CD14-positive monocyte (primary cell): ENCODE data around the gene DYNC1LI2. TPM values are rescaled to one million over a fixed set of nuclear protein-coding genes. Genes with fewer than 3 reads are reported as not detected.
"Not testable (repeated sequence)": the region's sequence is repeated elsewhere in the genome, so short reads cannot be mapped to it uniquely, and the experiment has no call there.

ENCODE experiments used
- DNase-seq, 3 donors: peaks; one replicate each; pipeline ENCODE4 v3.0.0-alpha.2; 2011 to 2022
- H2AFZ ChIP-seq: 2 replicates; pipeline ENCODE4 v1.6.0; 2012; ENCODE audit warnings: mild to moderate bottlenecking, low read depth, low read length, inconsistent platforms; ENCODE audit not compliant: insufficient read depth, poor library complexity, severe bottlenecking
- H3K27ac ChIP-seq, 2 donors: 1 replicate in 1 of 2; 2 replicates in 1 of 2; pipeline ENCODE4 v1.5.1; 2012 to 2013; ENCODE audit warnings: low read length in 2 of 2, control low read depth in 1 of 2, inconsistent platforms in 1 of 2, low read depth in 1 of 2, mild to moderate bottlenecking in 1 of 2
- H3K27me3 ChIP-seq, 2 donors: one replicate each; pipeline versions ENCODE4 v1.6.0 to v1.6.1; 2011 to 2013; ENCODE audit warnings: low read length in 2 of 2; ENCODE audit not compliant: control insufficient read depth in 2 of 2, insufficient read depth in 2 of 2
- H3K36me3 ChIP-seq, 2 donors: replicated peaks in 1 of 2; 1 replicate in 1 of 2; 2 replicates in 1 of 2; pipeline versions ENCODE4 v1.5.1 to v1.6.1; 2012 to 2013; ENCODE audit warnings: low read length in 2 of 2, control low read depth in 1 of 2, inconsistent platforms in 1 of 2, mild to moderate bottlenecking in 1 of 2; ENCODE audit not compliant: insufficient read depth in 2 of 2, control insufficient read depth in 1 of 2
- H3K4me1 ChIP-seq, 2 donors: 1 replicate in 1 of 2; 2 replicates in 1 of 2; pipeline versions ENCODE4 v1.5.1 to v1.6.1; 2012 to 2013; ENCODE audit warnings: low read length in 2 of 2, control low read depth in 1 of 2, inconsistent platforms in 1 of 2, mild to moderate bottlenecking in 1 of 2, moderate library complexity in 1 of 2; ENCODE audit not compliant: insufficient read depth in 2 of 2, control insufficient read depth in 1 of 2
- H3K4me2 ChIP-seq: replicated peaks from 2 replicates; pipeline ENCODE3; 2012; ENCODE audit warnings: low read length, moderate library complexity, mild to moderate bottlenecking; ENCODE audit not compliant: poor library complexity, severe bottlenecking; ENCODE audit errors: extremely low read depth
- H3K4me3 ChIP-seq, 3 experiments: fragments of 200-600 bp in 1 of 3; sonication (generic) in 1 of 3; replicated peaks in 1 of 3; 1 replicate in 2 of 3; 2 replicates in 1 of 3; pipeline ENCODE4 v1.5.1; 2011 to 2013; ENCODE audit warnings: low read length in 3 of 3, mild to moderate bottlenecking in 3 of 3, control low read depth in 2 of 3, low read depth in 2 of 3, inconsistent platforms in 1 of 3, moderate library complexity in 1 of 3
- H3K79me2 ChIP-seq: 2 replicates; pipeline ENCODE4 v1.6.0; 2012; ENCODE audit warnings: mild to moderate bottlenecking, control low read depth, inconsistent platforms, low read length, moderate library complexity; ENCODE audit not compliant: insufficient read depth
- H3K9ac ChIP-seq: 2 replicates; pipeline ENCODE4 v1.6.0; 2017; ENCODE audit warnings: low read length, mild to moderate bottlenecking; ENCODE audit not compliant: insufficient read depth, poor library complexity, severe bottlenecking
- H3K9me3 ChIP-seq, 2 donors: replicated peaks in 1 of 2; 1 replicate in 1 of 2; 2 replicates in 1 of 2; pipeline versions ENCODE4 v1.5.1 to v1.6.1; 2012 to 2013; ENCODE audit warnings: low read length in 2 of 2, control low read depth in 1 of 2; ENCODE audit not compliant: control insufficient read depth in 1 of 2, insufficient read depth in 1 of 2
- H4K20me1 ChIP-seq: 2 replicates; pipeline ENCODE4 v1.6.0; 2012; ENCODE audit warnings: mild to moderate bottlenecking, low read length, control low read depth, moderate library complexity; ENCODE audit not compliant: insufficient read depth
- H3K27ac Mint-ChIP-seq, 7 donors: one replicate each; pipeline ENCODE4 v1.8.0; 2020; ENCODE audit warnings: mild to moderate bottlenecking in 7 of 7, mixed read lengths in 7 of 7, moderate library complexity in 6 of 7, inconsistent platforms in 2 of 7
- H3K27me3 Mint-ChIP-seq, 3 donors: one replicate each; pipeline ENCODE4 v1.8.0; 2021 to 2022; ENCODE audit warnings: low read depth in 3 of 3, mild to moderate bottlenecking in 3 of 3, mixed read lengths in 3 of 3, moderate library complexity in 3 of 3, inconsistent platforms in 1 of 3
- H3K36me3 Mint-ChIP-seq, 2 donors: one replicate each; pipeline ENCODE4 v1.8.0; 2020; ENCODE audit warnings: mixed read lengths in 2 of 2, inconsistent platforms in 1 of 2, mild to moderate bottlenecking in 1 of 2
- H3K4me1 Mint-ChIP-seq: one replicate; pipeline ENCODE4 v1.8.0; 2020; ENCODE audit warnings: mild to moderate bottlenecking, mixed read lengths
- H3K4me3 Mint-ChIP-seq, 2 donors: one replicate each; pipeline ENCODE4 v1.8.0; 2020; ENCODE audit warnings: mild to moderate bottlenecking in 2 of 2, mixed read lengths in 2 of 2, moderate library complexity in 1 of 2
- H3K9me3 Mint-ChIP-seq, 7 donors: one replicate each; pipeline ENCODE4 v1.8.0; 2020 to 2022; ENCODE audit warnings: mixed read lengths in 7 of 7, mild to moderate bottlenecking in 6 of 7, moderate library complexity in 6 of 7, inconsistent platforms in 2 of 7
- CTCF ChIP-seq: fragments of 200-600 bp; IDR thresholded peaks from one replicate; pipeline ENCODE4 v1.8.0; 2022; ENCODE audit warnings: antibody characterized with exemption, mild to moderate bottlenecking
- WGBS: methylation state at CpG from one replicate; pipeline ENCODE4 v1.1.5; 2013; ENCODE audit warnings: missing lambda C conversion rate; ENCODE audit not compliant: insufficient coverage; 5-methylcytosine and 5-hydroxymethylcytosine counted together
- intact Hi-C, 2 donors: fragments of 100-400 bp; cut with micrococcal nuclease; formaldehyde crosslinking; loops; one replicate each; pipeline versions ENCODE4 v1.15.0 to v1.15.1; 2023
- polyA plus RNA-seq, 3 donors: library from polyadenylated mRNA; depleted of rRNA in 1 of 3; unstranded in 2 of 3; stranded (reverse) in 1 of 3; fragments of 300-500 nt in 2 of 3; fragments of >200 nt in 1 of 3; fragmentation: Illumina TruSeq in 2 of 3; gene quantifications; 1 replicate in 2 of 3; 2 replicates in 1 of 3; pipeline ENCODE4 v1.2.3, GENCODE V29; 2012 to 2021

DYNC1LI2 gene
- polyA plus RNA-seq, 3 donors = 14.9 to 125 (median 23.9) TPM

- Mint-ChIP-seq H3K27ac (no peak overlapping the region), H3K4me3 (no peak overlapping the region), H3K4me1 (peaks cover 37% of the 10 kb centered on the region), H3K36me3 (peaks cover 10 to 23% of the 10 kb centered on the region in 2 donors), H3K27me3 (no peaks in the 10 kb centered on the region), H3K9me3 (peaks cover 0 to 5% (median 0%) of the 10 kb centered on the region in 7 donors)
- Histone ChIP-seq H3K4me1 (peaks cover 18 to 24% of the 10 kb centered on the region in 2 donors), H3K9me3 (no peaks in the 10 kb centered on the region), H3K9ac (no peak overlapping the region), H3K4me2 (no peak overlapping the region), H2AFZ (no peak overlapping the region), H3K79me2 (peaks cover 96% of the 10 kb centered on the region), H3K27ac (no peak overlapping the region), H3K4me3 (no peak overlapping the region), H4K20me1 (peaks cover 50% of the 10 kb centered on the region), H3K36me3 (no peaks in the 10 kb centered on the region), H3K27me3 (no peaks in the 10 kb centered on the region)
- intact Hi-C loops = no loop called here
- DNase-seq = no peak
- no peak for TF ChIP-seq CTCF
- no CpG with 5 or more reads among the region's 6 CpGs for WGBS
These were observed 62.1 kb downstream of the DYNC1LI2 start for GRCh38 chr16:66689282-66689681.

GRCh38 chr16:66687906-66688625 is 63.3 kb downstream of the DYNC1LI2 start:
- Histone ChIP-seq H3K27me3 (no peaks in the 10 kb centered on the region), H3K27ac (no peak overlapping the region), H3K9ac (no peak overlapping the region), H3K4me3 (no peak overlapping the region), H3K9me3 (no peaks in the 10 kb centered on the region), H2AFZ (no peak overlapping the region), H4K20me1 (peaks cover 56% of the 10 kb centered on the region), H3K79me2 (peaks cover 93% of the 10 kb centered on the region), H3K4me2 (no peak overlapping the region), H3K4me1 (peaks cover 6 to 12% of the 10 kb centered on the region in 2 donors), H3K36me3 (no peaks in the 10 kb centered on the region)
- no peak for TF ChIP-seq CTCF
- over 99% methylated on average over 9 of the region's 9 CpGs for WGBS
- intact Hi-C loops = no loop called here
- no peak overlapping the region for H3K4me3 Mint-ChIP-seq
- no peak overlapping the region for H3K27ac Mint-ChIP-seq
- H3K9me3 Mint-ChIP-seq = peaks cover 0 to 5% (median 0%) of the 10 kb centered on the region in 7 donors
- peaks cover 25% of the 10 kb centered on the region for H3K4me1 Mint-ChIP-seq
- peaks cover 10 to 22% of the 10 kb centered on the region in 2 donors for H3K36me3 Mint-ChIP-seq
- no peak for DNase-seq
- H3K27me3 Mint-ChIP-seq = no peaks in the 10 kb centered on the region

- Histone ChIP-seq H3K79me2 (peaks cover 84% of the 10 kb centered on the region), H4K20me1 (peaks cover 37% of the 10 kb centered on the region)
- intact Hi-C loops, H3K27ac ChIP-seq, H3K9me3 Mint-ChIP-seq, H3K27me3 Mint-ChIP-seq, DNase-seq, H3K4me1 ChIP-seq, H2AFZ ChIP-seq, H3K27me3 ChIP-seq, H3K4me3 ChIP-seq, H3K36me3 ChIP-seq, H3K9me3 ChIP-seq, H3K4me3 Mint-ChIP-seq, H3K4me2 ChIP-seq, H3K9ac ChIP-seq: not testable (repeated sequence)
- peak overlapping the region in 1 of 7 donors; percentile 13 for H3K27ac Mint-ChIP-seq
- H3K36me3 Mint-ChIP-seq = peaks cover 8 to 16% of the 10 kb centered on the region in 2 donors
- peaks cover 16% of the 10 kb centered on the region for H3K4me1 Mint-ChIP-seq
- WGBS = 100% methylated on average over 8 of the region's 14 CpGs
These were observed 65.8 kb downstream of the DYNC1LI2 start for GRCh38 chr16:66685501-66686115.
